Neuron (in vitro differentiated cells): ENCODE measurements around the gene LEPROT.

ENCODE experiments used
- H2AFZ ChIP-seq: one replicate; pipeline ENCODE4 v1.6.1; 2013; ENCODE audit warnings: low read depth, mild to moderate bottlenecking, inconsistent platforms, low read length, moderate library complexity
- H3K27me3 ChIP-seq: one replicate; pipeline ENCODE4 v1.6.1; 2013; ENCODE audit warnings: low read length; ENCODE audit not compliant: insufficient read depth
- H3K36me3 ChIP-seq: one replicate; pipeline ENCODE4 v1.6.1; 2013; ENCODE audit warnings: low read length; ENCODE audit not compliant: insufficient read depth
- H3K4me1 ChIP-seq: one replicate; pipeline ENCODE4 v1.6.1; 2013; ENCODE audit warnings: low read length; ENCODE audit not compliant: insufficient read depth
- H3K4me3 ChIP-seq: 2 replicates; pipeline ENCODE4 v1.5.1; 2013; ENCODE audit warnings: mild to moderate bottlenecking, low read length, moderate library complexity
- H3K9me3 ChIP-seq: one replicate; pipeline ENCODE4 v1.6.1; 2013; ENCODE audit warnings: low read length

LEPROT gene

GRCh38 chr1:65418522-65419185 lies 1.8 kb upstream of the LEPROT start:
- peaks cover 3% of the 10 kb centered on the region for H3K27me3 ChIP-seq
- no peak overlapping the region for H3K4me3 ChIP-seq
- H3K4me1 ChIP-seq = peaks cover 11% of the 10 kb centered on the region
- no peaks in the 10 kb centered on the region for H3K36me3 ChIP-seq
- no peaks in the 10 kb centered on the region for H3K9me3 ChIP-seq
- no peak overlapping the region for H2AFZ ChIP-seq

- H3K4me3 ChIP-seq = peak overlapping the region; percentile 97
- no peaks in the 10 kb centered on the region for H3K9me3 ChIP-seq
- peak overlapping the region; percentile 99 for H2AFZ ChIP-seq
- H3K27me3 ChIP-seq = peaks cover 3% of the 10 kb centered on the region
- no peaks in the 10 kb centered on the region for H3K36me3 ChIP-seq
- peaks cover 11% of the 10 kb centered on the region for H3K4me1 ChIP-seq
These were observed 533 bp upstream of the LEPROT start for GRCh38 chr1:65419681-65420589.

GRCh38 chr1:65421351-65422025 lies 1.0 kb downstream of the LEPROT start:
- Histone ChIP-seq H3K27me3 (peaks cover 3% of the 10 kb centered on the region), H3K4me3 (peak overlapping the region; percentile 97), H2AFZ (peak overlapping the region; percentile 79), H3K9me3 (no peaks in the 10 kb centered on the region), H3K36me3 (peaks cover 13% of the 10 kb centered on the region), H3K4me1 (peaks cover 11% of the 10 kb centered on the region)

GRCh38 chr1:65422241-65423203 lies 2.1 kb downstream of the LEPROT start:
- H3K36me3 ChIP-seq = peaks cover 21% of the 10 kb centered on the region
- peaks cover 11% of the 10 kb centered on the region for H3K4me1 ChIP-seq
- peaks cover 3% of the 10 kb centered on the region for H3K27me3 ChIP-seq
- no peaks in the 10 kb centered on the region for H3K9me3 ChIP-seq
- peak overlapping the region; percentile 97 for H3K4me3 ChIP-seq
- no peak overlapping the region for H2AFZ ChIP-seq

- Histone ChIP-seq H3K4me1 (peaks cover 11% of the 10 kb centered on the region), H3K27me3 (no peaks in the 10 kb centered on the region), H3K4me3 (no peak overlapping the region), H2AFZ (no peak overlapping the region), H3K36me3 (peaks cover 24% of the 10 kb centered on the region), H3K9me3 (no peaks in the 10 kb centered on the region)
These were observed 3.6 kb downstream of the LEPROT start for GRCh38 chr1:65423884-65424572.

- Histone ChIP-seq H3K4me3 (no peak overlapping the region), H2AFZ (no peak overlapping the region), H3K27me3 (no peaks in the 10 kb centered on the region), H3K36me3 (peaks cover 28% of the 10 kb centered on the region), H3K9me3 (no peaks in the 10 kb centered on the region), H3K4me1 (peaks cover 11% of the 10 kb centered on the region)
These were observed 4.1 kb downstream of the LEPROT start for GRCh38 chr1:65424573-65424889.

- Histone ChIP-seq H3K4me3 (no peak overlapping the region), H3K9me3 (no peaks in the 10 kb centered on the region), H3K36me3 (peaks cover 32% of the 10 kb centered on the region), H2AFZ (no peak overlapping the region), H3K27me3 (no peaks in the 10 kb centered on the region), H3K4me1 (peaks cover 11% of the 10 kb centered on the region)
These were observed 4.5 kb downstream of the LEPROT start for GRCh38 chr1:65425006-65425405.

GRCh38 chr1:65425697-65426096 lies 5.2 kb downstream of the LEPROT start:
- Histone ChIP-seq H3K4me1 (peaks cover 11% of the 10 kb centered on the region), H3K9me3 (no peaks in the 10 kb centered on the region), H2AFZ (no peak overlapping the region), H3K36me3 (peaks cover 39% of the 10 kb centered on the region), H3K27me3 (no peaks in the 10 kb centered on the region), H3K4me3 (no peak overlapping the region)

GRCh38 chr1:65429078-65429477 lies 8.6 kb downstream of the LEPROT start:
- Histone ChIP-seq H3K4me3 (no peak overlapping the region), H3K9me3 (no peaks in the 10 kb centered on the region), H3K4me1 (no peaks in the 10 kb centered on the region), H3K27me3 (no peaks in the 10 kb centered on the region), H2AFZ (no peak overlapping the region), H3K36me3 (peaks cover 51% of the 10 kb centered on the region)

GRCh38 chr1:65429806-65430205 lies 9.3 kb downstream of the LEPROT start:
- Histone ChIP-seq H3K4me3 (no peak overlapping the region), H3K36me3 (peaks cover 59% of the 10 kb centered on the region)

GRCh38 chr1:65431111-65431705 lies 10.7 kb downstream of the LEPROT start:
- Histone ChIP-seq H3K9me3 (no peaks in the 10 kb centered on the region), H3K27me3 (no peaks in the 10 kb centered on the region), H2AFZ (no peak overlapping the region), H3K36me3 (peaks cover 50% of the 10 kb centered on the region), H3K4me3 (no peak overlapping the region), H3K4me1 (no peaks in the 10 kb centered on the region)

More at GRCh38 chr1:65429806-65430205, 9.3 kb downstream of the LEPROT start:
- H3K27me3 ChIP-seq = no peaks in the 10 kb centered on the region
- no peak overlapping the region for H2AFZ ChIP-seq
- H3K9me3 ChIP-seq = no peaks in the 10 kb centered on the region
- H3K4me1 ChIP-seq = no peaks in the 10 kb centered on the region

GRCh38 chr1:65432918-65433317 lies 12.4 kb downstream of the LEPROT start:
- H3K27me3 ChIP-seq = no peaks in the 10 kb centered on the region
- H3K4me3 ChIP-seq = no peak overlapping the region
- no peak overlapping the region for H2AFZ ChIP-seq
- H3K36me3 ChIP-seq = peaks cover 39% of the 10 kb centered on the region
- no peaks in the 10 kb centered on the region for H3K4me1 ChIP-seq
- no peaks in the 10 kb centered on the region for H3K9me3 ChIP-seq
